ENCODE measurements around the gene RALBP1. TPM values are rescaled to one million over a fixed set of nuclear protein-coding genes. Genes with fewer than 3 reads are reported as not detected.

Gene RALBP1
- total RNA-seq, 1 donor from 2014 or later, result 67.2 TPM

GRCh38 chr18:9537677-9538076 lies 62.4 kb downstream of the RALBP1 start:
- no peak for DNase-seq (ENCODE audit: low spot score in 2 of 2)
- peaks cover 34 to 36% of the 10 kb centered on the region in 2 donors for H3K36me3 ChIP-seq
- H3K27ac ChIP-seq, result no peak overlapping the region
- TF ChIP-seq, protein P1, sequence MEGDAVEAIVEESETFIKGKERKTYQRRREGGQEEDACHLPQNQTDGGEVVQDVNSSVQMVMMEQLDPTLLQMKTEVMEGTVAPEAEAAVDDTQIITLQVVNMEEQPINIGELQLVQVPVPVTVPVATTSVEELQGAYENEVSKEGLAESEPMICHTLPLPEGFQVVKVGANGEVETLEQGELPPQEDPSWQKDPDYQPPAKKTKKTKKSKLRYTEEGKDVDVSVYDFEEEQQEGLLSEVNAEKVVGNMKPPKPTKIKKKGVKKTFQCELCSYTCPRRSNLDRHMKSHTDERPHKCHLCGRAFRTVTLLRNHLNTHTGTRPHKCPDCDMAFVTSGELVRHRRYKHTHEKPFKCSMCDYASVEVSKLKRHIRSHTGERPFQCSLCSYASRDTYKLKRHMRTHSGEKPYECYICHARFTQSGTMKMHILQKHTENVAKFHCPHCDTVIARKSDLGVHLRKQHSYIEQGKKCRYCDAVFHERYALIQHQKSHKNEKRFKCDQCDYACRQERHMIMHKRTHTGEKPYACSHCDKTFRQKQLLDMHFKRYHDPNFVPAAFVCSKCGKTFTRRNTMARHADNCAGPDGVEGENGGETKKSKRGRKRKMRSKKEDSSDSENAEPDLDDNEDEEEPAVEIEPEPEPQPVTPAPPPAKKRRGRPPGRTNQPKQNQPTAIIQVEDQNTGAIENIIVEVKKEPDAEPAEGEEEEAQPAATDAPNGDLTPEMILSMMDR (IDR thresholded peaks at IDR 0.05), result no peak
- no peaks in the 10 kb centered on the region for H3K9me3 ChIP-seq
- intact Hi-C loops (cut with DNase I), result loop anchor here (5.0 kb wide), 1 partner anchor 205 kb away; the partner anchor contains the start of gene TWSG1
- H3K4me3 ChIP-seq, result no peak overlapping the region
- H3K27me3 ChIP-seq, result no peaks in the 10 kb centered on the region
- H3K4me1 ChIP-seq, result peaks cover 2 to 3% of the 10 kb centered on the region in 2 donors

DNA sequence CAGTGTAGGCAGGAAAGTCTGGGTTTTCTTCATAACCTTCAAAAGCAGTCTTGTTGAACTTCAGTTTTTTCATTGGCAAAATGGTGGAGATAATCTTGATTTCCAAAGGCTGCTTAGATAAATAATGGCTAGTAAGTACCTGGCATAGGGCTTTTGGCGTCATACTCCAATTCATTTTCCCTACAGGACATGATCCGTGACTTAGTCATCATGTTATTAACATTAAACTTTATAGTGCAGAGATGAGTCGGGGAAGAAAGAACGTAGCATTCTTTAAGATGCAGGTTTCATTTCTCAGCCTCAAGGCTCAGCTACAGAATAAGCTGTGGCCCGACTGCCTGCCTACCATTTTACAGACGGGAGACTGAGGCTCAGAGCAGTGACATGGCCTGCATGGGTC lies 64.0 kb downstream of the RALBP1 start:
- intact Hi-C loops (cut with DNase I), result loop anchor here (5.0 kb wide), 1 partner anchor 207 kb away; the partner anchor contains the start of gene TWSG1
- Histone ChIP-seq H3K27ac (no peak overlapping the region), H3K9me3 (no peaks in the 10 kb centered on the region), H3K36me3 (peaks cover 23 to 24% of the 10 kb centered on the region in 2 donors), H3K27me3 (no peaks in the 10 kb centered on the region), H3K4me1 (peaks cover 2 to 3% of the 10 kb centered on the region in 2 donors), H3K4me3 (no peak overlapping the region)
- TF ChIP-seq, protein P1 (IDR thresholded peaks at IDR 0.05), result no peak
- DNase-seq (ENCODE audit: low spot score in 2 of 2), result no peak

GRCh38 chr18:9539938-9540337 lies 64.6 kb downstream of the RALBP1 start:
- peaks cover under 1 to 2% of the 10 kb centered on the region in 2 donors for H3K4me1 ChIP-seq
- H3K4me3 ChIP-seq, result no peak overlapping the region
- H3K27ac ChIP-seq, result no peak overlapping the region
- H3K27me3 ChIP-seq, result no peaks in the 10 kb centered on the region
- DNase-seq (ENCODE audit: low spot score in 2 of 2), result no peak
- TF ChIP-seq, protein P1 (IDR thresholded peaks at IDR 0.05), result no peak
- no peaks in the 10 kb centered on the region for H3K9me3 ChIP-seq
- peaks cover 18 to 19% of the 10 kb centered on the region in 2 donors for H3K36me3 ChIP-seq
- intact Hi-C loops (cut with DNase I), result loop anchor here (5.0 kb wide), 1 partner anchor 208 kb away; the partner anchor contains the start of gene TWSG1

GRCh38 chr18:9542924-9543323 lies 67.6 kb downstream of the RALBP1 start:
- H3K4me3 ChIP-seq, result no peak overlapping the region
- no peaks in the 10 kb centered on the region for H3K9me3 ChIP-seq
- no peak overlapping the region for H3K27ac ChIP-seq
- no peak for DNase-seq (ENCODE audit: low spot score in 2 of 2)
- H3K4me1 ChIP-seq, result no peaks in the 10 kb centered on the region
- TF ChIP-seq, protein P1 (IDR thresholded peaks at IDR 0.05), result no peak
- H3K27me3 ChIP-seq, result no peaks in the 10 kb centered on the region
- intact Hi-C loops (cut with DNase I), result no loop called here
- peaks cover 32 to 35% of the 10 kb centered on the region in 2 donors for H3K36me3 ChIP-seq

DNA sequence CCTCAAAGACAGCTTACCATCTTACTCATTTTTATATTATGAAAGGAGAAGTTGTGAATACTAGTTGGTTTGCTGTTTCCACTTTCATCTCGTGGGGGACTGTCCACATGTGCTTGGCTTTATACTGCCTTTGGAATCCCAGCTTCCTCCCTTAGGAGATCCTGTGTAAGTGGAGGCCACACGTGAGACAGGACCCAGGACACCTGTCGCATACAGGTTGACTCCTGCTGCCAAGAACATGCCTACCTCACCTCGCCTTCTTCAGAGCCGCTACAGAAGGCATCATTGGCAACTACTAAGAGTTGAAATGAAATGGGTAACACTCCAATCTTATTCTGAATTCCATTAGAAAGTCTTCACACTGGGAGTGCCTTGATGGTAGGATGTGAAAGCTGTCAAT lies 69.7 kb downstream of the RALBP1 start:
- H3K9me3 ChIP-seq, result no peaks in the 10 kb centered on the region
- H3K4me1 ChIP-seq, result no peaks in the 10 kb centered on the region
- H3K27me3 ChIP-seq, result no peaks in the 10 kb centered on the region
- H3K36me3 ChIP-seq, result peaks cover 39 to 49% of the 10 kb centered on the region in 2 donors
- intact Hi-C loops (cut with DNase I), result no loop called here
- DNase-seq (ENCODE audit: low spot score in 2 of 2), result no peak
- TF ChIP-seq, protein P1 (IDR thresholded peaks at IDR 0.05), result no peak
- H3K27ac ChIP-seq, result no peak overlapping the region
- H3K4me3 ChIP-seq, result no peak overlapping the region

DNA sequence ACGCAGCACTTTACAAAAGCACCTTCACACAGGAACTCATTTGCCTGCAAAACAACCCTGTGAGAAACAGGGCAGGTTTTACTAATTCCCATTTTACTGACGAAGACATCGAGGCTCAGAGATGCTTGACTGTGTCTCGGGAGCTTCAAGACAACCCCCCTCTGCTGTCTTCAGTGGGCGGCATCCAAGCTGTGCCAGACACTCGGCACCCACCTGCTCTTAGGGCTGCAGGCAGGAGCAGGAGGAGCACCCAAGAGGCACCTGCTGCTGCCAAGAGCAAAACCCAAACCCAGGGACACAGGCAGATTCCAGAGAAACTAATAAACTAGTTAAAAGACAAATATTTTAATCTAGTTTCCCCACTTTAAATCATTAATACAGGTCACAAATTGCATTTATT lies 71.2 kb downstream of the RALBP1 start:
- H3K27me3 ChIP-seq, result no peaks in the 10 kb centered on the region

More for the DNA sequence above, 71.2 kb downstream of the RALBP1 start:
- H3K36me3 ChIP-seq, result peaks cover 46 to 63% of the 10 kb centered on the region in 2 donors
- H3K4me1 ChIP-seq, result no peaks in the 10 kb centered on the region
- TF ChIP-seq, protein P1 (IDR thresholded peaks at IDR 0.05), result no peak
- intact Hi-C loops (cut with DNase I), result no loop called here
- H3K27ac ChIP-seq, result no peak overlapping the region
- no peaks in the 10 kb centered on the region for H3K9me3 ChIP-seq
- DNase-seq (ENCODE audit: low spot score in 2 of 2), result no peak
- H3K4me3 ChIP-seq, result no peak overlapping the region

Data from ascending aorta (tissue), 2 donors.